GM19238 (cell line): Measurements from ENCODE around the gene WNT7B.

Experiments
- DNase-seq: peaks from one replicate; pipeline ENCODE4 v3.0.0; 2011; ENCODE audit warnings: low spot score; ENCODE audit not compliant: insufficient read length

The WNT7B gene

GRCh38 chr22:45933506-45934167 is 43.3 kb downstream of the WNT7B start:
- no peak for DNase-seq

- DNase-seq, result no peak
Measured at GRCh38 chr22:45932071-45932470, 44.9 kb downstream of the WNT7B start.

DNA sequence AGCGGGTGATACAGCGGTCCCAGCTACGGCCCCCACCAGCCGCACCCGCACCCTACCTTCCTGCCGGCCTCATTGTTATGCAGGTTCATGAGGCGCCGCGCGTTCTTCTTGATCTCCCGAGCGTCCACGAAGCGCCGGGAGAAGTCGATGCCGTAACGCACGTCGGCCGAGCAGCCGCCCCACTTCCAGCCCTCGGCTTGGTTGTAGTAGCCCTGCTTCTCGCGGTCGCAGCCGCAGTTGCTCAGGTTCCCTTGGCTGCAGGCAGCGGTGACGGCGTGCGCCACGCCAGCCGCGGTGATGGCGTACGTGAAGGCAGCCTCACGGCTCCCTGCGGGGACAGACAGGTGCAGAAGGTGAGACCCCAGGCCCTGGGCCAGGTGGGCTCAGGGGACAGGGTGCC is 45.9 kb downstream of the WNT7B start:
- no peak for DNase-seq

GRCh38 chr22:45930324-45930723 is 46.6 kb downstream of the WNT7B start:
- no peak for DNase-seq

- DNase-seq, result no peak
Measured at GRCh38 chr22:45929649-45930048, 47.3 kb downstream of the WNT7B start.

DNA sequence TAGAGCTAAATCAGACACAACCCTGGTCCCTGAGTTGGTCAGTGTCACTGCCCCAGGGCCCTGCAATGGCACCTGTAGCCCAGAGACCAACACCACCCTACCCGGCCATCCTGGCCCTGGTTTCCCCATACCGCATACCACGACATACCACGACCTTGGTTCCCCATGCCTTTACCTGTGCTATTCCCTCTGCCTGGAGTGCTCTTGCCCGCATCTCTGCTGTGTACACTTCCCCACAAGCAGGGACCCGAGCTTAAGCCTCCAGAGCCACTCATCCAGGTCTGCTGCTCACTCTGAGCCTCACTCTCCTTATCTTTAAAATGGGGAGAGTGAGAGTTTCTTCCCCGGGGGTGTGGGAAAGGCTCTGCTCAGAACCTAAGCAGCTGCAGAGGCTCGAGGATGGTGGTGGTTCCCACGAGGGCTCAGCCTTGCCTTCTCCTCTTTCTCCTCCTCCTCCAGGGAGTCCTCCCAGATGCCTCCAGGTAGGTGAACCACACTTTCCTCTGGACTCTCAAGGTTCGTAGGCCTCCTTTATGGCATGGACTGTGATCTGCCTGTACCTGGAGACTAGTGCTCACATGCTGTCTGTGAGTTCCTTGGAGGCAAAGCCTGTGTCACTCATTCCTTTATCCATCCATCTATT is 48.1 kb downstream of the WNT7B start:
- no peak for DNase-seq

GRCh38 chr22:45927059-45927458 is 49.9 kb downstream of the WNT7B start:
- DNase-seq, result no peak

DNA sequence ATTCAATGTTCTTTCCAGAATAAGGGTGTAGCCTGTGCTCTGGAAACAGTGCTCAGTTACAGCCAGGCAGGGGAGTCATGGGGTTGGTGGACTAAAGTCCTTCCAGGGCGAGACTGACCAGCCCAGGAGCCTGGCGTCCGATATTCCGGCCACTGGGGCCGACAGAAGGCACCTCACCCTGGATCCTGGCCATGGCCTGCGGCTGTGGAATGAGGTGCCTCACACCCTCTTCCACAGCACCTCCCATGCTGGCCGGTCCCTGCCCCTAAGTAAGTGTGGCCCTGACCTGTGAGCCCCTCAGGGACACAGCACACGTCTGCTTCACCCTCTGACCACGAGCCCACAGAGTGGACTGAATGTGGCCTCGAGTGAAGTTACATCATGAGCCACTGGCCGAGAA is 50.5 kb downstream of the WNT7B start:
- no peak for DNase-seq

GRCh38 chr22:45925811-45926351 is 51.1 kb downstream of the WNT7B start:
- DNase-seq, result no peak

DNA sequence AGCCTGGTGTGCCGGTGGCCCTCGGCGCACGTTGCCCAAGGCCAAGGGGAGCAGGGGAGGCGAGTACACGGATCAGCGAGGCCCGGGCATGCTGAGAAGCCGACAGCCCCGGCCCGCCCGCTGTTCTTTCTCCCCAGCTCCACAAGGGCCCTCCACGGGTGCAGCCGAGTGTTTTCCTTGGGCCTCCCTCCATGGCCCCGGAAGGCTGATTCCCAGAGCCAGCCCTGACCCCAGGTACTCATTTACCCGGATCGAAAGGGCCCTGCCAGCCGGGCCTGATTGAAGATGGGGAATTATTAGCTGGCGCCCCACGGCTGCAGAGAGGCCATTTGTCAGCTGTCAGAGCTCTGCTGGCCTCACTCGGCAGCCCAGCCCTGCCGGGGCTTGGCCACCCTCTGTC is 53.1 kb downstream of the WNT7B start:
- no peak for DNase-seq

- no peak for DNase-seq
Measured at GRCh38 chr22:45923212-45923611, 53.8 kb downstream of the WNT7B start.

DNA sequence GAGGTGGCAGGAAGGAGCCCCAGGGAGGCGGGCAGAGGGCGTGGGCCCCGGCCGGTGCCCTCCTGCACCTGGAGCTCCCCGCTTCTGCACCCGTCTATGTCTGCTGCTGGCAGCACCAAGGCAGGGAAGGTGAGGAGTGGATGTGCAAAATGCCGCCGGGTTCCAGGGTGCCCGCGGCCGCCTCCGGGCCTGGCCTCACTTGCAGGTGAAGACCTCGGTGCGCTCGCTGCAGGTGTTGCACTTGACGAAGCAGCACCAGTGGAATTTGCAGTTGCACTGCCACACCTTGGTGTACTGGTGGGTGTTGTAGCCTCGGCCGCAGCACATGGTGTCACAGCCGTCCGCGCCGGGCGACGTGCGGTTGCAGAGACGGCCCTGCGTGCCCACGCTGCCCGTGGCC is 54.3 kb downstream of the WNT7B start:
- no peak for DNase-seq

DNA sequence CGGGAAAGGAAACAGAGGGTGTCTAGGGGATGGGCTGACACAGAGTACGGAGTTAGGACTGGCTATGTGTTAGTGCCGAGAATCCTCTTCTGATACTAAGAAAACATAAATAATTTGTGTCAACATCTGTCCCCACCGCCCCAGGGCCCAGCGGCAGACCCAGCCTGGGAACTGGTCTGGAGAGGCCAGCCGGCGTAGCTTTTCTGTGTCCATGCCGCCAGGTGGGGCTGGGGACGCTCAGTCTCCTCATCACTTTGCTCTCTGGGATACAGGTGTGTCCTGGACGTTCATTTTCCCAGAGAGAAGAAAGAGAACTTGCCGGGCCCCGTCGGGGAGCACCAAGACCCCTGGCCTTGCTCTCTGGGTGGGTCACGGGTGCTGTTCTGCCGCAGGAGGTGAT is 54.7 kb downstream of the WNT7B start:
- no peak for DNase-seq

- no peak for DNase-seq
Measured at GRCh38 chr22:45919504-45920286, 57.3 kb downstream of the WNT7B start.

GRCh38 chr22:45918459-45919370 is 58.2 kb downstream of the WNT7B start:
- DNase-seq, result no peak

DNA sequence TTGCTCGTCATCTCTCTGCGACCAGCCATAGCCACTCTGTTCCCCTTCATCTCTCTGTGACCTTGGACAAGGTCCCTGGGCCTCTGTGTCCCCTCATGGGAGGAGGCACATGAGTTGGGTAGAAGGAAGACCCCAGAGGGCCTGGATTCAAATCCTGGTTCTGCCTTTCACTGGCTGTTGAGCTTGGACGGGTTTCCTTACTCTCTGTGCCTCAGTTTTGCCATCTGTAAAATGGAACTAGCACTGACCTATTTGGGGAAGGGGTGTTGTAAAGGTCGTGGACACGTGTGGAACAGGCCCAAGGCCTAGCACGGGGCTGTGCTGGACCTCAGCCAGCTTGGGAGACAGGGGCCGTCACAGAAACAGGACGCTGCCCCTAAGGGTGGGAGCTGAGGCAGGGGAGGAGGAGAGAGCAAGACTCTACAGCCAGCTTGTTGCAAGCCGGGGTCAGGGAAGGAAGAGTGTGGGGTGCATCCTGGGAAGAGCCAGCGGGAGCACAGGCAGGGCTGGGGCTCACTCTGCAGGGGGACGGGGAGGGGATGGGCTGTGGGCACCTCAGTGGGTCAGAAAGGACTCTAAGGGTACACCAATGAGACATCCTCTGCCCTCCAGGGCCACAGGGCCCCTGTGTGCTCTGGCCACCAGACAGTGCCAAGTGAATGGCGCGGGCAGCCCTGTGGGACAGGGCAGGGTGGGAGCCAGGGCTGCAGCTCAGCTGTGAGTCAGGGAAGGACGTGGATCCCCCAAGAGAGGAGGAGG is 59.1 kb downstream of the WNT7B start:
- DNase-seq, result no peak

- no peak for DNase-seq
Measured at GRCh38 chr22:45917146-45917545, 59.8 kb downstream of the WNT7B start.

GRCh38 chr22:45916515-45916914 is 60.4 kb downstream of the WNT7B start:
- DNase-seq, result no peak

DNA sequence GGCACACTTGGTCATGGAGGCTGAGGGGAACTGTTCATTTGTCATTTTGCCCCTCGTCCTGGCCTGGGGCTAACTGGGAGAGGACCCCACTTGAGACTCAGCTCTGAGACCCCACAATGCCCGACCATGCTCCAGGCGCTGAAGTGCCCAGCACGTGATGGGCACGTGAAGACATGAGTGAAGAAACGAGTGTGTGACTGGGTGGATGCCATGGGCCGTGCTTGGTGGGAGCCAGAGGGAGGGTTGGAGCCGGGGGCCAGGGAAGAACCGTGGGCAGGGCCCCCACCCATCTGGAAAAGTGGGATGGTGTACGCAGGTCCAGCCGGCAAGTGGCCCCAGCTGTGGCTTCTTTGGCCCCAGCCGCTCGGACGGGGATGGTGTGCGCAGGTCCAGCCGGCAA is 61.1 kb downstream of the WNT7B start:
- DNase-seq, result no peak

DNA sequence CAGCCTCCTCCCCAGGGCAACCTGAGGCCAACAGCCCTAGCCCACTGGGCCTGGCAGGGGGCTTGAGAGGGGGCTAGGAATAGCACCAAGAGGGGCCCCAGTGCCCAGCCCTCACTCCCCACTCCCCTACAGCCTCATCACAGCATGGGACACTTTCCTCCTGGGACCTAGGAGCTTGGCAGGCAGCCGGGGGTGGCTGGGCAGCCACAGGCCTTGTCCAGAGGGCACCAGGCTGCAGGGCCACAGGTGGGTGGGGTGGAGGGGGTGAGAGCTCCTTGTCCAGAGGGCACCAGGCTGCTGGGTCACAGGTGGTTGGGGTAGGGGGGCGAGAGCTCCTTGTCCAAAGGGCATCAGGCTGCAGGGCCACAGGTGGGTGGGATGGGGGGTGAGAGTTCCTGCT is 61.8 kb downstream of the WNT7B start:
- no peak for DNase-seq

GRCh38 chr22:45914309-45914708 is 62.7 kb downstream of the WNT7B start:
- DNase-seq, result no peak
